Daoy (cell line): Measurements from ENCODE around the gene DCBLD2. TPM values are rescaled to one million over a fixed set of nuclear protein-coding genes. Genes with fewer than 3 reads are reported as not detected.

Source experiments
- DNase-seq: peaks from one replicate; pipeline ENCODE4 v3.0.0-alpha.2; 2015; ENCODE audit warnings: low read depth
- total RNA-seq: library from RNA; depleted of rRNA; stranded (reverse); fragments of >200 nt; shearing (Covaris generic); gene quantifications from 2 replicates; pipeline ENCODE4 v1.2.3, GENCODE V29; 2014

The DCBLD2 gene
- total RNA-seq, 1 experiment from 2014 or later = 298 TPM

GRCh38 chr3:98793971-98794370 lies 107.5 kb downstream of the DCBLD2 start:
- no peak for DNase-seq

GRCh38 chr3:98791341-98792325 lies 109.9 kb downstream of the DCBLD2 start:
- DNase-seq = no peak

DNA sequence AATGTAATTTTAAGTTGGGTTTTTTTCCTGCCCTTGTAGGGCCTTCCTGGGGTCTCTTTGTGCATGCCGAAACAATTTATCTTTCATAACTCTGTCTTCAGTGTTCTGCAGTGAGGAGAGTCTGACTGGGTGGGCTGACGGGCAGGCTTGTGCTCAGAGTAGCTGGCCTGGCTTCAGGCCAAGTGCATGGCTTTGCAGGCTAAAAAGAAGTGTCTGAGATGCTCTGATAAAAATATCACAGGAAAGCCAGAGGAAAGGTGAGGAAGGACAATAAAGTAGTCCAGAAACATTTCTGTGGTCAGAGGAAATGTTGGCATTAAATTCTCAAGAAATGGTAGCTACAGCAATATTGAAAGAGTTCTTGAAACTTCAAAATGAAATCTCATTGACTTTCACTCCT lies 112.8 kb downstream of the DCBLD2 start:
- DNase-seq = no peak

GRCh38 chr3:98787181-98787580 lies 114.3 kb downstream of the DCBLD2 start:
- DNase-seq = no peak

GRCh38 chr3:98786364-98787006 lies 115.0 kb downstream of the DCBLD2 start:
- DNase-seq = no peak

DNA sequence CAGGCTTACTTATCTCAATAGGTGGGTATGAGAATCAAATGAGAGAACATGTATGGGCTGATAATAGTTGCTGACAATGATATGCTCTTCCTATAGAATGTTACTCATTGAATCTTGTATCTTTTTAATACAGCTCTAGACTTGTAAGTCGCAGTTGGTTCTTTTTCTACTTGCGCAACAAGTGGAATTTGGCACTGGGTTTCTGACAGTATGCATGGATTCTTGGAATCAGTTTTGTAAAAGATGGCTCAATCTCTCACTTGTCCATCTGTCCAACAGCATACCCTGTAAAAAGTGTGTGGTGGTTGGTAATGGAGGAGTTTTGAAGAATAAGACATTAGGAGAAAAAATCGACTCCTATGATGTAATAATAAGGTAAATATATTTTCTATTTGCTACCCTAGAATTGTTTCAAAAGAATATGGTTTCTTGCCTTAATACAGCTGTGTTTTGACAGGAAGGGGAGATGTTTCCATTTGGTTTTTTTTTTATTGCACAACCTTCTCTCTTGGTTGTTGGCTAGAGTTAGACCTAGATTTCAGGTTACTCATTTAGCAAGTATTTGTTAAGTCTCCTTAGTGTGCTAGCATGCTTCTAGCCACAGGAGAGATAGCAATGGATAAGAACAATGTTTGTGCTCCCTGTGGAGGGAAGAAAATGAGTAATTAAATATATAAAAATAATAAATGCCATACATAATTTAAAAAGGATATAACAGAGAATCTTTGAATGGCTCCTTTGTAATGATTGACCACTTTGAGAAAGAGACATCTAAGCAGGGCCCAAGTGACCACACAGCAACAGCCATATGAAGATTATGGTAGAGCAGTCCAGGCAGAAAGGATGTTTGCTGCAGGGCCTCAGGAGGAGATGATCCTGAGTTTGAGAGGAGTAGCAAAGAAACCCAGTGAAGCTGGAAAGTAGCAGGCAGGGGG lies 116.6 kb downstream of the DCBLD2 start:
- peak; percentile 36 for DNase-seq

DNA sequence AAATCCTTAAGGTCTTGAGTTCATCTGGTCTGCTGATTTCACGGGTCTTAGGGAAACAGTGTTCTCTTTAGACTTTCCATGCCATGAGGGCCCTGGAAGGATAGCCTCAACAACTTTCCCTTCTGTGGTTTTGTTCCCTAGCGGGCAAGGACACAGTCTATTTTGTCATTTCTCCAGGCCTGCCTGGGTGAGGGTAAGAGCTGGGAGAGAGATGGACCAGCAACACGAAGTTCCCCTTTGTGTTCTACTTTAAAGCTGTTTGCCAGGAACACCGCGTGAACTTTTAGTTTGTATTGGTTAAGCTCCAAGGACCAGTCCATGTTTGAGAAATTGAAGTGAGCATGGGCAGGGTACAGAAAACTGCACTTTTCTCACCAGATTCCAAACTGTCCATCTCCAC lies 117.5 kb downstream of the DCBLD2 start:
- no peak for DNase-seq

GRCh38 chr3:98782824-98783500 lies 118.5 kb downstream of the DCBLD2 start:
- DNase-seq = peak; percentile 42

DNA sequence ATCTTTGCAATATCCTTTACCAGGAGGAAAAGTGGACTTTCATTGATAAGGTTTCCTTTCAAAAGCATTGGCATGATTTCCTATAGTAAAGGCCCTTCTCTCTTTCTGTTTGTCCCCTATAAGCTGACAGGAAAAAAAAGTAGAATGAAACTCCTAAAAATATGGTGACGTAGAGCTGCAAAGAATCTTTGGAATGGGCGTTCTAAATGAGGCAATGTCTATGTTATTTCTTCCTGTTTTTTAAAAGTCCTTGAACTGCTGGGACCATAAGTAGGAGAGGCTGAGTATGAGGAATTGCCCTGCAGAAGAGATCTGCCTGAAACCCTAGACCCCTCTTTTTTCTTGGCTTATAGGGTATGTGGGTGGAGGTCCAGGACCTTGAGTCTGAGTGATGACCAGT lies 121.2 kb downstream of the DCBLD2 start:
- no peak for DNase-seq

DNA sequence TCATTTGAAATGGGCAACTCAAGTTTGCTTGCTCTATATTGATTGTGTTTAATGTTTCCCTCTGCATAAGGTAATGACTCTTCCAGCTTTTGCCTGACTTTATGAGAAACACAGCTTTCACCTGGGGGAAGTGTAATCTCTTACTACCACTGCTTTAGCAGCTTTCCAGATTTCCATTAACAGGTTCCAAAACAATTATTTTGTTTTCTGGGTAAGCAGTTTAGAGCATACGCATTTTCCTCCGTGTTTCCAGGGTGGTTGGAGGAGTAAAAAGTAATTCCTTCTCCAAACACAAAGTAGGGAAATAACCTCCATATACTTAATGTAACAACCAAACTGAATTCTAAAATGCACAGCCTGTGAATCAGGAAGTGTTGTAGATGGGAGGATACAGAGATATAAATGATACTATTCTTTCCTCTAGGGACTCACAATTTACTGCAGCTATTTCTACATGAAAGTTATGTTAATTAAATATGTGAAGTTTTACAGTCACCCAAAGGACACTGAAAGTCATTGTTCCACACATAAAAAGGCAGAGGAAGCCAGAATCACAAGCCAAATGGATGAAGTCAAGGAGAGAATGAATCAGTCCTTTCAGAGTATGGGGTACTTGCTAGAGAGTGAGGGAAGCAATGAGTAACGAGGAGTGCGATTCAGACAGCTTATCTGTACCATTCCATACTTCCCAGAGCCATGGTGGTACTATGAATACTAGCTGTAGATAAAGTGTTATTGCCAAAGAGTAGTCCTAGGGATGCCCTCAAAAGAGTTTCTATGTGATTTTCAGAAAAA lies 121.8 kb downstream of the DCBLD2 start:
- DNase-seq = peak; percentile 44

DNA sequence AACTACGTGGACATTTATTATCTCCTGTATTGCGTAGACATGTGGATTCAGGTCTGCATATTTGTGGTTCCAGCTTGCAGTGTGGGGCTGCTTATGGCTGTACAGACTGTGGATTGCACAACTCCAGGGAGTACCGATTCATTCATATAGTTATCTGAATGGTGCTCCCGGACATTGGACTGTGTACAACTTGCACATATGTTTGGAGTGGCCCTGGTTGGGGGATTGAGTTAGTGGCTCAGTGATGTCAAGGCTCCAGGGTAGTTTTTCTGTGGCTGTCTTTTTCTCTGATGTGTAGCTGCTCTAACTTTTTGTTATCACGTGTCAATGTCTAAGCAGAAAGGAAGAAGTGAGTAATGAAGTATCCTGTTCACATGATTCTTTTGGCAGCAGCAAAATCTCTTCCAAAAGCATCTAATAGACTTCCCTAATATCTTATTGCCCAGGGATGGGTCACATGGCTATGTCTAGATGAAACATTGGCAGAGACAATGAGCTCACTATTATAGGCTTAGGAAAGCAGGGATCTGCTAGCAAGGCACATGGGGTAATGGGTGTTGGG lies 122.6 kb downstream of the DCBLD2 start:
- DNase-seq = peak; percentile 69

DNA sequence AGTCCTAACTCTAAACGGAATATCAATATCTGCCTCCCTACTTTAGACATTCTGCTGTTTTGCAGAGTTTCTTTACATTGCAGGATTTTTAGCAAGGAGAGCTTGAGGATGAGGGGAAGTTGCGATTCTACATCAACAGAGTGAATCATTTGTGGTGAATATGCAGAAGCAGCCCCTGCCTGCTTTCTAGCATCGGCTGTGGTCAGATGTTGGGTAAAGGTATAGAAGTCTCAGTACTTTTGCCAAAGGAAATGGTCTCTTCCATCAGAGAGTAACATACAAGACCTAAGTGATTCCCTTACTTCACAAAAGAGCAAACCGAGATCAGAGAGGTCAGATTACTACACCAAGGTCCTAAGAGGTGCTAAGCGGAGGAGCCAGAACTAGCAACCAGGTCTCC lies 123.1 kb downstream of the DCBLD2 start:
- DNase-seq = peak; percentile 42

- no peak for DNase-seq
Measured at GRCh38 chr3:98777801-98778220, 123.7 kb downstream of the DCBLD2 start.

- DNase-seq = no peak
Measured at GRCh38 chr3:98777286-98777685, 124.2 kb downstream of the DCBLD2 start.

GRCh38 chr3:98776140-98776493 lies 125.4 kb downstream of the DCBLD2 start:
- no peak for DNase-seq

DNA sequence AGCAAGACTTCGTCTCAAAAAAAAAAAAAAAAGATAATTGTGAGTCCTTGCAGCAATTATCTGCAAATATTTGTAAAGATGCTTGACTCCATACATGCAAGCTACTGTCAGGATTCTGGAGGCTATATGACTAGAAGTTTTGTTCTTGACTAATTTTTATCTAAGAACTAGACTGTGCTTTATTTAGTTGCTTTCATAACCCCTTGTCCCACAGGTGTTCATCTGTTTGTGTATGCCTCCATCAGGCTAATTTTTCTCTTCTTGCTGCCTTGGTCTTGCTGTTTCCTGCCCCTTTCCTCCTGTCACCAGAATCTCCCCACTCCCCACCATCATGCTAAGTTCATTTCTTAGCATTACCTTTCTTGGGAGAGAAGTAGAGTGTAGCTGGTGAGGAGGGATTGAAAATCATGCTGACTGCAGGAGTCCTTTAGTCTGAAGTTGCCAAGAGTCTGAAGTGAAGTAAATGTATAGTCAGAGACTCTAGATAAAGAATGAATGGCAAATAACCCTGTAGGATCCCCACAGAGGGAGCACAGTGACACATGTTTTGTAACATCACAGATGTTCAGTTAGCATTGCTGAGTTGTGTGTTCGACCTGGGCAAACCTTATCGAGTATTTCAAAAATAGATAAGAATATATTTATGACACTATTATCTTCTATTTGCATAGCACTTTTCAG lies 125.9 kb downstream of the DCBLD2 start:
- DNase-seq = no peak

- no peak for DNase-seq
Measured at GRCh38 chr3:98772022-98772421, 129.5 kb downstream of the DCBLD2 start.

- DNase-seq = no peak
Measured at GRCh38 chr3:98770261-98771039, 131.0 kb downstream of the DCBLD2 start.

GRCh38 chr3:98769448-98769847 lies 132.0 kb downstream of the DCBLD2 start:
- DNase-seq = no peak
